GM19099 (cell line): ENCODE results near the gene ERC1.

Experiments used
- POLR2A ChIP-seq: IDR thresholded peaks from 3 replicates; pipeline ENCODE4 v1.6.1; 2011; ENCODE audit warnings: low read depth; ENCODE audit not compliant: insufficient read length; ENCODE audit errors: extremely low read depth

Gene ERC1

GRCh38 chr12:1355396-1355795 is 364.4 kb downstream of the ERC1 start:
- no peak for TF ChIP-seq POLR2A

- no peak for TF ChIP-seq POLR2A
Observed at GRCh38 chr12:1356285-1356684, 365.3 kb downstream of the ERC1 start.

- TF ChIP-seq POLR2A, result no peak
Observed at GRCh38 chr12:1357171-1357570, 366.1 kb downstream of the ERC1 start.

GRCh38 chr12:1357711-1358110 is 366.7 kb downstream of the ERC1 start:
- TF ChIP-seq POLR2A, result no peak

- TF ChIP-seq POLR2A, result no peak
Observed at GRCh38 chr12:1360441-1361210, 369.6 kb downstream of the ERC1 start.

- TF ChIP-seq POLR2A, result no peak
Observed at GRCh38 chr12:1362143-1362662, 371.2 kb downstream of the ERC1 start.

- no peak for TF ChIP-seq POLR2A
Observed at GRCh38 chr12:1365703-1366102, 374.7 kb downstream of the ERC1 start.

- TF ChIP-seq POLR2A, result no peak
Observed at GRCh38 chr12:1367331-1368291, 376.6 kb downstream of the ERC1 start.

- TF ChIP-seq POLR2A, result no peak
Observed at GRCh38 chr12:1369460-1369859, 378.4 kb downstream of the ERC1 start.

- TF ChIP-seq POLR2A, result no peak
Observed at GRCh38 chr12:1369938-1370500, 379.0 kb downstream of the ERC1 start.

- no peak for TF ChIP-seq POLR2A
Observed at GRCh38 chr12:1373901-1374735, 383.1 kb downstream of the ERC1 start.

- TF ChIP-seq POLR2A, result no peak
Observed at GRCh38 chr12:1375323-1375722, 384.3 kb downstream of the ERC1 start.

GRCh38 chr12:1377117-1377516 is 386.1 kb downstream of the ERC1 start:
- TF ChIP-seq POLR2A, result no peak

- no peak for TF ChIP-seq POLR2A
Observed at GRCh38 chr12:1377681-1378080, 386.7 kb downstream of the ERC1 start.
